GM18909 (cell line): ENCODE results near the gene DAB1.
"Not testable (repeated sequence)": the region's sequence is repeated elsewhere in the genome, so short reads cannot be mapped to it uniquely, and the experiment has no call there.

Source experiments
- ATAC-seq: cut with Tn5 transposase; IDR thresholded peaks from one replicate; pipeline ENCODE4 v1.9.1; 2021; ENCODE audit warnings: mild to moderate bottlenecking; ENCODE audit not compliant: unreplicated experiment, poor library complexity

DAB1 gene

GRCh38 chr1:57101209-57101608, 322.7 kb downstream of the DAB1 start:
- no peak for ATAC-seq

GRCh38 chr1:57094749-57095148, 329.1 kb downstream of the DAB1 start:
- no peak for ATAC-seq

GRCh38 chr1:57093122-57093521, 330.7 kb downstream of the DAB1 start:
- no peak for ATAC-seq

- no peak for ATAC-seq
Measured at GRCh38 chr1:57091642-57092041, 332.2 kb downstream of the DAB1 start.

GRCh38 chr1:57089855-57090254, 334.0 kb downstream of the DAB1 start:
- no peak for ATAC-seq

GRCh38 chr1:57089221-57089620, 334.6 kb downstream of the DAB1 start:
- no peak for ATAC-seq

GRCh38 chr1:57088653-57089052, 335.2 kb downstream of the DAB1 start:
- ATAC-seq, result no peak

- not testable (repeated sequence) for ATAC-seq
Measured at GRCh38 chr1:57087660-57088059, 336.2 kb downstream of the DAB1 start.

- ATAC-seq, result no peak
Measured at GRCh38 chr1:57086154-57086553, 337.7 kb downstream of the DAB1 start.

GRCh38 chr1:57084701-57085100, 339.2 kb downstream of the DAB1 start:
- ATAC-seq, result no peak

- no peak for ATAC-seq
Measured at GRCh38 chr1:57082711-57083439, 341.0 kb downstream of the DAB1 start.

GRCh38 chr1:57079454-57080157, 344.3 kb downstream of the DAB1 start:
- no peak for ATAC-seq

GRCh38 chr1:57072401-57073110, 351.3 kb downstream of the DAB1 start:
- ATAC-seq, result peak; percentile 59

- no peak for ATAC-seq
Measured at GRCh38 chr1:57067863-57068262, 356.0 kb downstream of the DAB1 start.

- no peak for ATAC-seq
Measured at GRCh38 chr1:57066980-57067610, 356.8 kb downstream of the DAB1 start.

- no peak for ATAC-seq
Measured at GRCh38 chr1:57065442-57065841, 358.4 kb downstream of the DAB1 start.

GRCh38 chr1:57064379-57065140, 359.3 kb downstream of the DAB1 start:
- no peak for ATAC-seq

- no peak for ATAC-seq
Measured at GRCh38 chr1:57063406-57064125, 360.3 kb downstream of the DAB1 start.

GRCh38 chr1:57061369-57061768, 362.5 kb downstream of the DAB1 start:
- ATAC-seq, result no peak
